Measurements from ENCODE around the gene IL12RB1.

Gene IL12RB1

DNA sequence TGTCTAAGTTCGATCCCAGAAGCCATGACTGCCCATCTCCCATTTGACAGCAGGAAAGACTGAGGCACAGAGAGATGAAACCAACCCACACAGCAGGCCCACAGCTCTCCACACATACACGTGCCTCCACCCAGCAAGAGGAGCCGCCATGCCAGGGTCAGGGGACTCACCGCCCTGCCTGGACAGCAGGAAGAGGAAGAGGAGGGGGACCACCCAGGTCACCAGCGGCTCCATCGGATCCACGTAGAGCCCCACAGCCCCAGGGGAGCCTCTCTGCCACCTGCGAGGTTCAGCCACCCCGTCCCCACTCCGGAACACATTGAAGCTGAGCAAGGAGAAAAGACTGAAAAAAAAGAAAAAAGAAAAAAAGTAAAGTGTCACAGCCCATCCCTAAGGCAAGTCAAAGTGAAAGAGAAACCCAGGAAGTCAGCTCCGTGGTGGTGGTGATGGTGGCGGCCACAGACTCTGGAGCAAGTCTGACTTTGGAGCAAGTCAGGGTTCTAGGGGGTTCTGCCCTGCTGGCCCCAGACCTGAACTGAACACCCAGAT lies at the start of gene IL12RB1:
IL12RB1 (minus strand) TSS at position 345 of the 549 bp plus-strand sequence; CDS start at position 234, 111 bp downstream.
- DNase-seq (ENCODE audit: low spot score) = peak; percentile 48

DNA sequence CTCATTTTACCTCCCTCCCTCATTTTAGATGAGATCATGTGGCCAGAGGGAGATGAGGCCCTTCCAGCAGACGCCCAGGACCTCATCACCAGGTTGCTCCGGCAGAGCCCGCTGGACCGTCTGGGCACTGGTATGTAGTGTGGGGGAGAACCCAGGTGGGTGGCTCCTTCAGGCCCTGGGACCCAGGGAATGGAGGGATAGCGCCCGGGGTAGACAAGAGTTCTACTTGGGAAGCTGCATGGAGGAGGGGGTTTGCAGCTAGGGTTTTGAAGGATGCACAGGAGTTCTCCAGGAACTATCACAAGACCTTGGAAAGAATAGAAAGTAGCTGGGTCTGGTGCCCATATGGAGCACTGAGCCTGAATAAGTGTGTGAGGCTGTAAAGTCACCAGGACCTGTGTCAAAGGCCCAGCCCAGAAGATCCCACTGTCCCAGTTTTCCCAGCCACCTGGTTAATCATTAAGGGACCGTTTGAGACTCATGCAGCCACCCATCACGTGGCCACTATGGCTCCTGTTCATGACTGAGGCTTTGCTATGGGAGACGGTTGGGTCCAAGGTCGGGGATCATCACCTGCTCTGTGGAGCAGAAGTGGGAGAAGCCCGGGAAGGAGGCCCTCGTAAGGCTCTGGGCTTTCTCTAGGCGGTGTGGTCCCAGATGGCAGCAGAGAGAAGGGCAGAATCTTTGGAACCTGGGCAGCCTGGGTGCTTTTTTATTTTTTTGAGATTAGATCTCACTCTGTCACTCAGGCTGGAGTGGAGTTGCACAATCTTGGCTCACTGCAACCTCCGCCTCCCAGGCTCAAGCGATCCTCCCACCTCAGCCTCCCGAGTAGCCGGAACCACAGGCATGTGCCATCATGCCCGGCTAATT lies 49.2 kb upstream of the IL12RB1 start:
- no peak for DNase-seq (ENCODE audit: low spot score)

DNA sequence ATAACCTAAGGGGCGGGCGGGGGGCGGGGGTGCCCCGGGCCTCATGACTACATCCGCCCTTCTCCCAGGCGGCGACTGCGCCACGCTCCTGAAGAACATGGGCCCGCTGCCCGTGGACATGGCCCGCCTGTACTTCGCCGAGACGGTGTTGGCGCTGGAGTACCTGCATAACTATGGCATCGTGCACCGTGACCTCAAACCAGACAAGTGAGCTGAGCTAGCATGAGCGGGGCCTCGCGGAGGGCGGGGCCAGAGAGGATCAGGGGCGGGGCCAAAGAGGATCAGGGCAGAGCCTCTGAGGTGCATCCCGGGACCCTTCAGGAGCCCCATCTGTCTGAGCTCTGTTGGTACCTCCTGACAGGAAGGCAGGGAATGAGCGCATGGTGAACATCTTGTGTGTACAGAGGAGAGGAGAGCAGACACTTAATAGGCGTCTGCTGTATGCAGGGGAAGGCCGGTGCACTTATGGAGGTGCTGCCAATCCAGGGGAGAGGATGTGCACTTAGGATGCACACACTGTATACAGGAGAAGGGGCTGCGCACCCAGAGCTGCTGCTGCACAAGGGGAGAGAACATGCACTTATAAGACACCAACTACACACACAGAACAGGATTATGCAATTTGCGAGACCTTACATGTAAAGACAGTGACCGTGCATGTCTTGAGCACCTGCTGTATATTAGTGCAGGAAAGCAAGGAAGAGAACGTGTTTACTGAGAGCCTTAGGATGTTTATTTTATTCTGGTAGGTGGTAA lies 45.3 kb upstream of the IL12RB1 start:
- DNase-seq (ENCODE audit: low spot score) = no peak

DNA sequence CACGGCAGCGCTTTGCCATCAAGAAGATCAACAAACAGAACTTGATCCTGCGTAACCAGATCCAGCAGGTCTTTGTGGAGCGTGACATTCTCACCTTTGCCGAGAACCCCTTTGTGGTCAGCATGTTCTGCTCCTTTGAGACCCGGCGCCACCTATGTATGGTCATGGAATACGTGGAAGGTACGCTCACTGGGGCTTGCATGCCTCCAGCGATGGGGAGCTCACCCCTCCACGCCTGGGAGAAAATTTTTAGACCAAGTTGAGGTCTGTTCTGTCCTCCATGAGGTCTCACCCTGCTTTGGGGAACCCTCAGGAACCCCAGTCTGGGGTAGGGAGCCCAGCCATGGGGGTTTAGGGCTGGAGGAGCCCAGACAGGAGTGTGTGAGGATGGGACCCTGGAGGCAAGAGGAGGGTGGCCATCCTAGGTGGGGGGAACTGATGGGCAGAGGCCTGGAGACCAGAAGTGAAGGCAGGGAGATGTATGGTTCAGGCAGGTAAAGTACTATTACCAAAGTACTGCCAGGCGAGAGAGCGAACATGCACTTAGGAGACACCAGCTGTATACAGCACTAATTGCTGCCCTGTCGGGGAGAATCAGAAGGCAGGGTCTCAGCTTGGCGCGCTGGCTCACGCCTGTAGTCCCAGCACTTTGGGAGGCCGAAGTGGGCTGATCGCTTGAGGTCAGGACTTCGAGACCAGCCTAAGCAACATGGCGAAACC lies 43.9 kb upstream of the IL12RB1 start:
- DNase-seq (ENCODE audit: low spot score) = no peak

DNA sequence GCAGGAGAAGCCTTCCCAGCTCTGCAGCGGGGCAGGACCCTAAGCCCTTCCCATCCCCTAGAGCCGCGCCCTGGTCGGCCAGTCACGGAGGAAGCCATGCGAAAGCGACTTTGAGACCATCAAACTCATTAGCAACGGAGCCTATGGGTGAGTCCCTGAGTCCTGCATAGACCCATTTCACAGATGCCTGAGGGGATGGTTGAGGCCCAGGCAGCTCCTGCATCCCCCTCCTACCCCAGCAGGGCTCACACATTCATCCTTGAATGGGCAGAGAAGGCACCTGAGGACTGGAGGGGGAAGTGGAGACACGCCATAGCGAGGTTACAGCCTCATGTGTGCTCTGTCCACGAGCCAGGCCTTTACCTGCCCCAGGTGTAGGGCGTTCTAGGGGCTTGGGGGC lies 42.1 kb upstream of the IL12RB1 start:
- no peak for DNase-seq (ENCODE audit: low spot score)

DNA sequence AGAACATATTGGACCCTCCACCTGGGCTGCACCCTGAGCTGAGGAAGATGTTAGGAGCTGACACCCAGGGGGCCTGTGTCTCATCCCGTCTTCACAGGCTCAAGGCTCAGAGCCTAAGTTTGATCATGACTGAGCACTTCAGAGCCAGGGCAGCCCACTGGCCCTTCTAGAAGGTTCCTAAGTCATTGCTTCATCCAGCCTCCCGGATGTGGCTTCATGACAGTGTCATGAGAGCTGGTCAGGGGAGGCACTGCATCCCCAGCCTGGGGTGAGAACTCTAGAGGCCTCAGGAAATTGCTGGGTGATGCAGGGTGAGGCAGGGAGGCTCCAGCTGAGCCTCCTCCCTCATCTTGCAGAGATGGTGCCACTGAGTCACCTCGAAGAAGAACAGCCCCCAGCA lies 41.3 kb upstream of the IL12RB1 start:
- DNase-seq (ENCODE audit: low spot score) = no peak

DNA sequence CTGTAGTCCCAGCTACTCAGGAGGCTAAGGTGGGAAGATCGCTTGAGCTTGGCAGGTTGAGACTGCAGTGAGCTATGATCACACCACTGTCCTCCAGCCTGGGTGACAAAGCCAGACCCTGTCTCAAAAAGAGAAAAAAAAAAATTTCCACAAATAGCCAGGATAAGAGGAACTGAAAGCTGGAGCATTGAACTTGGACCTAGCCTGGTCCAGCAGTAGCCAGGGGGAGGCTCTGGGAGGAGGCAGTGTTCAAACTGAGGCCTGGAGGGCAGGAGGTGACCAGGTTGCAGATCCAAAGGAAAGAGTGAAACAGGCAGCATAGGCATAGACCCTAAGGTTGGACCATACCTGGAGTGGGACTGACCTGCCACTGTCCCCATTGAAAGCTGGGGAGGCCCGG lies 39.4 kb upstream of the IL12RB1 start:
- no peak for DNase-seq (ENCODE audit: low spot score)

DNA sequence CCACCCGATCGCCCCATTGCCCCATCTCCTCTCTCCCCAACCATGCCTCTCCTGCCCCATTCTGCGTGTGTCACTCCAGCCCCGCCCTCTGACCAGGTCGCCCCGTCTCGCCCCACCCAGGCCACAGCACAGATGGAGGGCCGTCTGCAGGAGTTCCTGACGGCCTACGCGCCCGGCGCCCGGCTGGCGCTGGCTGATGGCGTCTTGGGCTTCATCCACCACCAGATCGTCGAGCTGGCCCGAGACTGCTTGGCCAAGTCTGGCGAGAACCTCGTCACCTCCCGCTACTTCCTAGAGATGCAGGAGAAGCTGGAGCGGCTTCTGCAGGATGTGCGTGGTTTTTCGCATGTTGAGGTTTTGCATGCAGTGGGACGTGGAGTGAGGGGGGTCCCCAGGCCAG lies 37.1 kb upstream of the IL12RB1 start:
- DNase-seq (ENCODE audit: low spot score) = no peak

DNA sequence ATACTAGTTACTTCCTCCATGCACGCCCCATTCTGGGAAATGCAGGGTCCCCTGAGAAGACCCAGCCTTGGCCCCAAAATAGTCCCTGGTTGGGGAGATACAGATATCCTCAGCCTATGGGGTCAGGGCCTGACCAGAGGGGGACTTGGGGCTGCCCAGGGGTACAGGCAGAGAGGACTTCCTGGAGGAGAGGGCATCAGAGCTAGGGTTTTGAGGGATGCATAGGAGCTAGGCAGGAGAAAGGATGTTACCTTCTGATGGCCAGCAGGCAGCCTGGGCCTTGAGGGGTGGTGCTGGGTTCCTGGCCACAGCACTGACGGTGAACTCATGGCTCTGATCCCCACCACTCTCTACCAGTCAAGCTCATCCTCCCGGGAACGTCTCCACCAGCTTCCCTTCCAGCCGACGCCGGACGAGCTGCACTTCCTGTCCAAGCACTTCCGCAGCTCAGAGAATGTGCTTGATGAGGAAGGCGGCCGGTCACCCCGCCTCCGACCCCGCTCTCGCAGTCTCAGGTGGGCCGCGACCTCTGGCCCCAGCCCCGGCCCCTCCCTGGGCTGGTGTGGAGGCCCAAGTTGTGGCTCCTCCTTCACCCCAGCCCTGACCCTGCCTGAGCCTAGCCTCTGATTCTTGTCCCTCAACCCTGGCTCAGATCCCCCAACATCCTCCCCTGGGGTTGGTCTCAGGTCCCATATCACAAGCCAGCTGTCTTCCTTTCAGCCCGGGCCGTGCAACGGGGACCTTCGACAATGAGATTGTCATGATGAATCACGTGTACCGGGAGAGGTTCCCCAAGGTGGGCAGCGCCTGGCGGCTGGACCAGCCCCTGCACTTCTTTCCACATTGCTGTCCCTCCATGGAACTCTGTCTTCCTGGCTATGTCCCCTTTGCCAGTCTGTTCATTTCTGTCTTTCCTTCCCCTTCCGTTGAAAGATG lies 36.4 kb upstream of the IL12RB1 start:
- no peak for DNase-seq (ENCODE audit: low spot score)

DNA sequence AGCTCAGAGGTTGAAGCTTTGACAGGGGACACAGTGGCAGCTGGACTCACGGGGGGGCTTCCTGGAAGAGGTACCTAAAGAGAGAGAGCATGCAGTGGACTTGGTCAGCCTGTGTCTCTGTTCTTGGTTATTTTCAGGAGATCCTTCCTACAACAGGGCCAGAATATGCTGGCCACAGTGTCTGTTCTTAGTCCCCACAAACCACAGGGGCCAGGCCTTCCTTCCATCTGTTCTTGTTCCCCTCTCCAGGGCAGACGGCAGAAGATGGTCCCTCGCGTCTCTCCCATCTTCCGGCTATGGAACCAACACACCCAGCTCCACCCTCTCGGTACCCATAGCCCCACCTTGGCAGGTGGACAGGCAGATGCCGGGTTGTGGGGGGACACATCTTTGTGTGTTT lies 35.7 kb upstream of the IL12RB1 start:
- DNase-seq (ENCODE audit: low spot score) = no peak

DNA sequence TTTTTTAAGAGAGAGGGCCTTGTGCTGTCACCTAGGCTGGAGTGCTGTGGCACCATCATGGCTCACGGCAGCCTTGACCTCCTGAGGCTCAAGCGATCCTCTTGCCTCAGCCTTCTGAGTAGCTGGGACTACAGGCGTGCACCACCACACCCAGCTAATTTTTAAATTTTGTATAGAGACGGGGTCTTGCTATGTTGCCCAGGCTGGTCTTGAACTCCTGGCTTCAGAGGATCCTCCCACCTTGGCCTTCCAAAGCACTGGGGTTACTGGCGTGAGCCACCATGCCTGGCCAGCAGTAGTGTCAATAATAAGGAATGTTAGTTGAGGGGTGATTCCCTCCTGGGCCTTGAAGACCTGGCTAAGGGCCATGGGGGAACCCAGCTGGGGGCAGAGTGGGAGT lies 34.4 kb upstream of the IL12RB1 start:
- DNase-seq (ENCODE audit: low spot score) = no peak

DNA sequence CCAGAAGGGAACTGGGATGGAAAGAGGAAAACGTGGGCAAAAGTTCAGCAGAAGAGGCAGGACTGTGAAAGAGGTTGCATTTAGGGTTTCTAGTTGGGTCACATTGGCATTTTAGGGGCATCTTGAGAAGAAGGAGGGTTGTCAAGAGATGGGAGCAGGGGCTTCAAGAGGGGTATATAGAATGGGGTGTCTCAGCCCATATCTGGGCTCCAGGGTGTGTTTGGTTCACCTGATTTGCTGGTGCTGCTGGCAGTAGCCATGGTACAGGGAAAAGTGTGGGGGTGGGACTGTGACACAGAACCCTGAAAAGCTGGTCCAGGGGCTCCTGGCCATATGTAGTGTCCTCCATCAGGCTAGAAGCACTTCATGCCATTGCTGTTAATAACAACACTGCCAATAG lies 33.4 kb upstream of the IL12RB1 start:
- DNase-seq (ENCODE audit: low spot score) = no peak

DNA sequence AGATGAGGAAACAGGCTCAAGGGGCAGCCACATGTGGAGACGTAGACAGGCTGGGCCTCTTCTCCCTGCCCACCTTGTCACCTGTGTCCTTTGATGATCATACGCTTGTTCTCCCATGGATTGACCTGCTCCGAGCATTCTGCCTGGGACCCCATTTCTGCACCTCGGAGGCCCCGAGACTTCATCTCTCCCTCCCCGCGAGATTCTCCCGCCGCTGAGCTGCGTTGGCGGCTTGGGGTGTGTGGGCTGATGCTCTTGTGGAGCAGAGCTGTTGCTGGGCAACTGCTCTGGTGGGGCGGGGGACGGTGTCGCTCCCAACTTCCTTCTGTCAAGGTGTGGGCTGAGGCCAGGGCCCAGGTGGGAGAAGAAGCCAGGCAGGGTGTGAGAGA lies 33.0 kb upstream of the IL12RB1 start:
- no peak for DNase-seq (ENCODE audit: low spot score)

DNA sequence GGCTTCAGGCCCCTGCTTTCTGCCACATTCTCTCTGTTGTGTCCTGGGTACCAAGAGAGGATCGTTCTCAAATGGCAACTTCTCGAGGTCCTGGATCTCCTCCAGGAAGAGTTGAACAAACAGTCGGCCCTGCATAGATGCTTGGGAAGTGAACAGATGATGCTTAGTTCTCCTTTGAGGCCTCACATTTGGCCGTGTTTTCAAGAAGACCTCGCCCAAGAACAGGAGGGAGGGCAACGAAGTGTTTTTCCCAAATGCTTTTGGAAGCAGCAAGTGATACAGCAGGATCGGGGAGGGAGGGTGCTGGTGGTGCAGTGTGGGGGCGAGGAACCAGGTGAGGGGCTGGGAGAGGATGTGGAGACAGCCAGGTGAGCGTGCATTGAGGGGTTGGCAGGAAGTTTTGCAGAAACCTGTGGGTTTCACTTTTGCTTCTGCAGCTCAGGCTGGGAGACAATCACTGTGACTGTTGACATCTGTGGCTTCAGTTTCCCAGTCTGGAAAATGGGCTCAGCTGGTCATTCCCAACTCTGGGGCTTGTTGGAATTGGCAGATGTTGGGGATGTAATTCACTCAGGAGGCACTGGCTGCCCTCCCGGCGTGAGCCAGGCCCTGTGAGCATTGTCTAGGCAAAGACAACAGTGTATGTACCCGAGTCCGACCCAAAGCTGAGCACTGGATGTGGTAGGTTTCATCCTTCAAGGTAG lies 32.4 kb upstream of the IL12RB1 start:
- DNase-seq (ENCODE audit: low spot score) = no peak

DNA sequence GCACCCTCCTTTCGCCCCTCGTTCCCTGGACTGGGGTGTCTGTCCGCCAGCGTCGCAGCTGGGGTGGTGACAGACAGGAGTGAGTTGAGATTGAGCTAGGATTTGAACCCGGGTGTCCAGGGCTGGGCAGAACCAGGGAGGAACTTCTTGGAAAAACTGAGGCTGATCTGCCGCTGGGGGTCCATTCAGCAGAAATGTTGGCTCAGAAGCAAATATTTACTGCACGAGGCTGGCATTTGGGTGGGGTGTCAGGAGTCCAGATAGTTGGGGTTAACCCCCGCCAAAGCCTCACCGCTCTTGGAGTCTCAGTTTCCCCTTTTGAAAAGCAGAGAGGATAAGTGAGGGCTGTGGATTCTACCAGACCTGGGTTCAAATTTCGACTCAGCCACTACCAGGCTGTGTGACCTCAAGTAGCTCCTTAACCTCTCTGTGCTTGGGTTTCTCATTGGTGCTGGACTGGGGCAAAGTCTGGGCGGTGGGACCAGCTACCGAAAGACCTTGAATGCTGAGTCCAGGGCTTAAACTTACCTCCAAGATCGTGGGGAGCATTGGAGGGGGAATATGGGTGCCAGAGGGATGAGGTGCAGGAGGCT lies 31.8 kb upstream of the IL12RB1 start:
- no peak for DNase-seq (ENCODE audit: low spot score)

DNA sequence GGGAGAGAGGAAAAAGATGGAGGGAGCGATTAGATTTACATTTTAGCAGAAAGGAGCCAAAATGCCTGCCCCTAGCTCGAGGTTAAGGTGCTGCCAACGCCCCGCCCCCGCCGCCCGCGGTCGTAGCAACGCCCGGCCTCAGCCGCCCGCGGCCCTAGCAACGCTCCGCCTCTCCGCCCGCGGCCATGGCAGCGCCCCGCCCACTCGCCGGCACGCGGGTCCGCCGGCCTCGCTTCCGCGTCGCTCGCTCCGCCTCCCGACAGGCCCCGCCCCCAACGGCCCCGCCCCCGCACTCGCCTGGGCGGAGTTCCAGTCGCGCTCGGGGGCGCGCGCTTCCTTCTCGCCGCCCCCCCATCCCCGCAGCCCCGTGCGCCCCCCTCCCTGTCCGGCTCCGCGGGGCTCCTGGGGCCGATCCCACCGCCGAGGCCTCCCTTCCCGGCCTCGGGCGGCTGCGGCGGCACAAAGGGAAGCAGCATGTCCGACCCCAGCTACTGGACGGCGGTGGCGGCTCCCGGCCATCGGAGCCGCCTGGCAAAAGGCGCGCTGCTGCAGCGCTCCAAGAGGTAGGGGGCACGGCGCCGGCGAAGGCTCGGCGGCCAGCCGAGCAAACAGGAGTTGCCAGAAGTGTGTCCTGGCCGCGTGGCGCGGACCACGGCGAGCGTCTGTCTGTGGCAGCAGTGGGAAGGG lies 31.1 kb upstream of the IL12RB1 start:
- peak; percentile 97 for DNase-seq (ENCODE audit: low spot score)

DNA sequence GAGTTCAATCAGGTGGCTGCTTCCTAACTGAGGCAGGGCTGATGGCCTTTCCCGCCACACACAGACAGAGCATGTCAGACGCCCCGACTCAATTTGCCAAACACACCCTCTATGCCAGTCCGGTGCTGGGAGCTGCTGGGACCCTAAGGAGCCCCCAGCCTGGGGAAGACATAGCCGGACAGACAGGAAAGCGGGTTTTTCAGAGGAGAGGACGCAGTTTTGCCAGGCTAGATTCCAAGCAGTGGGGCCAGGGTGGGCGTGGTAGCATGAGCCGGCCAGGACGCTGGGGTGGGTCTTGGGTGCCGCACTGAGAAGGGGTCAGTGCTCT lies 30.6 kb upstream of the IL12RB1 start:
- DNase-seq (ENCODE audit: low spot score) = no peak

DNA sequence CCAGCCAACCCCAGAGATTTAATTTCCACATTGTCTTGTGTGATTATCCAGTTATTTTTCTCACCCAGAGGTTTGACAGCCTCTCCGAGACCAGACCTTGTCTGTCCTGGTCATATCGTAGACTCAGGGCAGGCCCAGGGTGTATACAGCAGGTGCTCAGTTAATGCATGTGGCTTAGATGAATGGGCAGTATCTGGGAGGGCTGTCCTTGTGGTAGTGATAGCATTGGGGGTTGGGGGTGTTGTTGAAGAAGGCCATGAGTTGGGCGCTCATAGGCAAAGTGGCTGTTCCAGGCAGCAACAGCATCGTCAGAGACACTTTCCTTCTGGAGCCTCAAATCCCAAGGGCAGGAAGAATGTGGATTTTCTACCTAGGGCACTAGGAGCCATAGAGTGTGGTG lies 27.7 kb upstream of the IL12RB1 start:
- no peak for DNase-seq (ENCODE audit: low spot score)

DNA sequence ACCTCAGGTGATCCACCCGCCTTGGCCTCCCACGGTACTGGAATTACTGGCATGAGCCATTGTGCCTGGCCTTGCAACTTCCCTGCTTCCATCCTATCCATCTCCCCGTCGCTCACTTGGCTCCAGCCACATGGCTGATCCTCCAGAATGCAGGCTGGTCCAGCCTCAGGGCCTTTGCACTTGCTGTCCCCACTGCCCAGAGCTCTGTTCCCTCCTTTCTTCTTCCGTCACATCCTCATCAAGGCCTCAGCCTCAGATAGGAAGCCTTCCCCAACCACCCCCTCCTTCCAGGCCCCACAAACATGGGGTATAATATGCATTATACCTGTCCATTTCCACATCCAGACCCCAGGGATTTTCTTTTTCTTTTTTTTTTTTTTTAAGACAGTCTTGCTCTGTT lies 27.1 kb upstream of the IL12RB1 start:
- no peak for DNase-seq (ENCODE audit: low spot score)

DNA sequence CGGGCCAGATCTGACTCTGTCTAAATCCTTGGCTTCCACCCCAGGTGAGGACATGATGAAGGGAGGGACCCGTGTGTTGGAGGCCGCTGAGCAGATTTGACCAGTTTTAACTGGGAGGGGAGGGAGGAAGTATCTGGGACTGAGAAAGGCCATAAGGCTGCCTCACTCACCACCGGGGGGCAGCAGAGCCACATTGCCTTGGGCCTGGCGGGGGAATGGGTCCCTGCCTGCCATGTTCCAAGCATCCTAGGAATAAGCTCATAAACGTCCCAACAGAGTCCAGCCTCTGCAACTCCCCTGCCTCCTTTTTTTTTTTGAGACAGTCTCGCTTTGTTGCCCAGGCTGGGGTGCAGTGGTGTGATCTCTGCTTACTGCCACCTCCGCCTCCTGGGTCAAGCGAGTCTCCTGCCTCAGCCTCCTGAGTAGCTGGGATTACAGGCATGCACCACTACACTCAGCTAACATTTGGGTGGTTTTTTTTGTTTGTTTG lies 26.3 kb upstream of the IL12RB1 start:
- peak; percentile 88 for DNase-seq (ENCODE audit: low spot score)
